Measurements from ENCODE around the gene SPAST.
"Not testable (repeated sequence)": the region's sequence is repeated elsewhere in the genome, so short reads cannot be mapped to it uniquely, and the experiment has no call there.

Gene SPAST

GRCh38 chr2:32200814-32201213, 137.5 kb downstream of the SPAST start:
- Histone ChIP-seq H3K27ac (no peak overlapping the region), H3K36me3 (replicated peaks) (peaks cover 25% of the 10 kb centered on the region), H3K27me3 (replicated peaks) (no peaks in the 10 kb centered on the region), H3K4me3 (ENCODE audit: low read depth, low read length) (no peak overlapping the region)
- TF ChIP-seq CTCF (IDR thresholded peaks at IDR 0.05; ENCODE audit: low read depth, low read length, missing control alignments) = no peak
- no peak for DNase-seq
- in situ Hi-C loops (cut with HindIII; ENCODE audit: low pct_ligation_motif_present, low sequenced_read_pairs) = no loop called here

- peaks cover 17% of the 10 kb centered on the region for H3K36me3 ChIP-seq (replicated peaks)
- DNase-seq; H3K27ac ChIP-seq; H3K4me3 ChIP-seq (ENCODE audit: low read depth, low read length); H3K27me3 ChIP-seq (replicated peaks); in situ Hi-C loops (cut with HindIII; ENCODE audit: low pct_ligation_motif_present, low sequenced_read_pairs): not testable (repeated sequence)
Observed at GRCh38 chr2:32203428-32203827, 140.1 kb downstream of the SPAST start.
